ENCODE measurements around the gene TBC1D12. TPM values are rescaled to one million over a fixed set of nuclear protein-coding genes. Genes with fewer than 3 reads are reported as not detected.

TBC1D12 gene
- total RNA-seq, 1 experiment from 2014 or later = 3.9 TPM

GRCh38 chr10:94362360-94363250, 39.7 kb upstream of the TBC1D12 start, which contains the start of gene NOC3L:
TSS of gene NOC3L (minus strand) at chr10:94362939. CDS start at chr10:94362838, 101 bp downstream.
- TSS peak; percentile 81 for BruUV-seq (replicated peaks)
- POLR2A ChIA-PET (ENCODE audit: unreplicated experiment) = interaction anchor here (0.6 to 0.7 kb wide), 4 partner anchors 41 to 1663 kb away, joined by 5 to 16 read pairs (median 10); no protein-coding TSS in a partner anchor

GRCh38 chr10:94363251-94363565, 39.1 kb upstream of the TBC1D12 start:
- Histone ChIP-seq H3K4me3 (peak overlapping the region; percentile 83), H4K20me1 (ENCODE audit: insufficient read depth) (no peaks in the 10 kb centered on the region; the same call in 1 of the 2 replicates), H3F3A (ENCODE audit: insufficient read depth, low read depth) (peaks cover 8% of the 10 kb centered on the region), H3K4me1 (replicated peaks; ENCODE audit: insufficient read depth) (peaks cover 23% of the 10 kb centered on the region), H3K36me3 (ENCODE audit: low read depth) (no peaks in the 10 kb centered on the region; the same call in 1 of the 2 replicates), H3K9me2 (ENCODE audit: insufficient read depth) (no peaks in the 10 kb centered on the region), H3K4me2 (peak overlapping the region; percentile 79), H3K27me3 (ENCODE audit: insufficient read depth, low read depth) (no peaks in the 10 kb centered on the region), H3K9me3 (ENCODE audit: insufficient read depth, low read depth) (no peaks in the 10 kb centered on the region), H3K27ac (peak overlapping the region; percentile 51; the same call in 1 of the 2 replicates), H3K79me2 (ENCODE audit: low read depth) (peaks cover 32% of the 10 kb centered on the region), H2AFZ (peak overlapping the region; percentile 92)
- TSS peak; percentile 50 for BruUV-seq (replicated peaks)
- ChIA-PET POLR2A (ENCODE audit: unreplicated experiment) (interaction anchor here (0.6 to 0.7 kb wide), 4 partner anchors 40 to 1664 kb away, joined by 8 to 16 read pairs (median 10); no protein-coding TSS in a partner anchor), CTCF (interaction anchor here (0.6 kb wide), 1 partner anchor 447 kb away, joined by 3 read pairs; no protein-coding TSS in a partner anchor)
- TF ChIP-seq, protein P1, sequence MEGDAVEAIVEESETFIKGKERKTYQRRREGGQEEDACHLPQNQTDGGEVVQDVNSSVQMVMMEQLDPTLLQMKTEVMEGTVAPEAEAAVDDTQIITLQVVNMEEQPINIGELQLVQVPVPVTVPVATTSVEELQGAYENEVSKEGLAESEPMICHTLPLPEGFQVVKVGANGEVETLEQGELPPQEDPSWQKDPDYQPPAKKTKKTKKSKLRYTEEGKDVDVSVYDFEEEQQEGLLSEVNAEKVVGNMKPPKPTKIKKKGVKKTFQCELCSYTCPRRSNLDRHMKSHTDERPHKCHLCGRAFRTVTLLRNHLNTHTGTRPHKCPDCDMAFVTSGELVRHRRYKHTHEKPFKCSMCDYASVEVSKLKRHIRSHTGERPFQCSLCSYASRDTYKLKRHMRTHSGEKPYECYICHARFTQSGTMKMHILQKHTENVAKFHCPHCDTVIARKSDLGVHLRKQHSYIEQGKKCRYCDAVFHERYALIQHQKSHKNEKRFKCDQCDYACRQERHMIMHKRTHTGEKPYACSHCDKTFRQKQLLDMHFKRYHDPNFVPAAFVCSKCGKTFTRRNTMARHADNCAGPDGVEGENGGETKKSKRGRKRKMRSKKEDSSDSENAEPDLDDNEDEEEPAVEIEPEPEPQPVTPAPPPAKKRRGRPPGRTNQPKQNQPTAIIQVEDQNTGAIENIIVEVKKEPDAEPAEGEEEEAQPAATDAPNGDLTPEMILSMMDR (conservative IDR thresholded peaks at IDR 0.05) = peak; percentile 29; the same call in 1 of the 2 replicates
- TF ChIP-seq EZH2 (IDR thresholded peaks at IDR 0.05; ENCODE audit: low read depth) = no peak
- intact Hi-C loops (cut with micrococcal nuclease; ENCODE audit: unreplicated experiment) = loop anchor here (1.0 kb wide), 1 partner anchor 39 kb away; the partner anchor contains the start of gene TBC1D12
- no peak for DNase-seq

More at GRCh38 chr10:94362360-94363250, 39.7 kb upstream of the TBC1D12 start, which contains the start of gene NOC3L:
- peak within 1 kb of the TSS; percentile 92 for H2AFZ ChIP-seq
- peak within 1 kb of the TSS; percentile 79 for H3K4me2 ChIP-seq
- H3K27me3 ChIP-seq (ENCODE audit: insufficient read depth, low read depth) = no peaks in the 10 kb centered on the region
- peak; percentile 79 to 88 for DNase-seq
- H3K27ac ChIP-seq = peak within 1 kb of the TSS; percentile 51
- H3F3A ChIP-seq (ENCODE audit: insufficient read depth, low read depth) = peaks cover 8% of the 10 kb centered on the region
- no peaks in the 10 kb centered on the region for H3K9me2 ChIP-seq (ENCODE audit: insufficient read depth)
- H3K36me3 ChIP-seq (ENCODE audit: low read depth) = no peaks in the 10 kb centered on the region; the same call in 1 of the 2 replicates
- H3K9me3 ChIP-seq (ENCODE audit: insufficient read depth, low read depth) = no peaks in the 10 kb centered on the region
- intact Hi-C loops (cut with micrococcal nuclease; ENCODE audit: unreplicated experiment) = loop anchor here (1.0 kb wide), 1 partner anchor 40 kb away; the partner anchor contains the start of gene TBC1D12
- CTCF ChIA-PET = interaction anchor here (0.6 kb wide), 1 partner anchor 446 kb away, joined by 3 read pairs; no protein-coding TSS in a partner anchor
- no peaks in the 10 kb centered on the region; the same call in 1 of the 2 replicates for H4K20me1 ChIP-seq (ENCODE audit: insufficient read depth)
- H3K4me3 ChIP-seq = peak within 1 kb of the TSS; percentile 83
- TF ChIP-seq, protein P1 (conservative IDR thresholded peaks at IDR 0.05) = peak; percentile 56; the same call in 1 of the 2 replicates
- TF ChIP-seq EZH2 (IDR thresholded peaks at IDR 0.05; ENCODE audit: low read depth) = no peak
- H3K79me2 ChIP-seq (ENCODE audit: low read depth) = peaks cover 32% of the 10 kb centered on the region
- H3K4me1 ChIP-seq (replicated peaks; ENCODE audit: insufficient read depth) = peaks cover 27% of the 10 kb centered on the region

- H3K9me3 ChIP-seq (ENCODE audit: insufficient read depth, low read depth) = no peaks in the 10 kb centered on the region
- peaks cover 10% of the 10 kb centered on the region for H3K4me1 ChIP-seq (replicated peaks; ENCODE audit: insufficient read depth)
- BruUV-seq (replicated peaks) = no TSS peak
- no peak for TF ChIP-seq EZH2 (IDR thresholded peaks at IDR 0.05; ENCODE audit: low read depth)
- TF ChIP-seq, protein P1 (conservative IDR thresholded peaks at IDR 0.05) = no peak
- no peak overlapping the region for H3K4me3 ChIP-seq
- H3K79me2 ChIP-seq (ENCODE audit: low read depth) = peaks cover 29% of the 10 kb centered on the region
- H3K4me2 ChIP-seq = no peak overlapping the region
- intact Hi-C loops (cut with micrococcal nuclease; ENCODE audit: unreplicated experiment) = no loop called here
- H3K27me3 ChIP-seq (ENCODE audit: insufficient read depth, low read depth) = no peaks in the 10 kb centered on the region
- no peak overlapping the region for H2AFZ ChIP-seq
- H3K9me2 ChIP-seq (ENCODE audit: insufficient read depth) = no peaks in the 10 kb centered on the region
- DNase-seq = no peak
- ChIA-PET POLR2A (ENCODE audit: unreplicated experiment) (no interaction called here), CTCF (interaction anchor here (1.0 kb wide), 1 partner anchor 80 kb away, joined by 3 read pairs; no protein-coding TSS in a partner anchor)
- no peaks in the 10 kb centered on the region; the same call in 1 of the 2 replicates for H4K20me1 ChIP-seq (ENCODE audit: insufficient read depth)
- no peak overlapping the region for H3K27ac ChIP-seq
- no peaks in the 10 kb centered on the region for H3F3A ChIP-seq (ENCODE audit: insufficient read depth, low read depth)
- no peaks in the 10 kb centered on the region; the same call in 1 of the 2 replicates for H3K36me3 ChIP-seq (ENCODE audit: low read depth)
These were observed 37.9 kb upstream of the TBC1D12 start for GRCh38 chr10:94364482-94364881.

Data from PC-9 (cell line).